ENCODE data around the gene DYNLL2. TPM values are rescaled to one million over a fixed set of nuclear protein-coding genes. Genes with fewer than 3 reads are reported as not detected.
"Not testable (repeated sequence)": the region's sequence is repeated elsewhere in the genome, so short reads cannot be mapped to it uniquely, and the experiment has no call there.

Gene DYNLL2
- total RNA-seq, 1 experiment from 2014 or later, result 29.1 TPM

- H3K27me3 ChIP-seq (replicated peaks; ENCODE audit: insufficient read depth, low read depth, low read length, poor library complexity), result peaks cover 4% of the 10 kb centered on the region
- H3K9me3 ChIP-seq (ENCODE audit: low read depth, low read length, poor library complexity, severe bottlenecking), result no peaks in the 10 kb centered on the region
- intact Hi-C loops (cut with micrococcal nuclease; ENCODE audit: unreplicated experiment), result no loop called here
- BruUV-seq (replicated peaks), result no TSS peak
- no peak overlapping the region for H3K4me3 ChIP-seq (ENCODE audit: low read depth, low read length, poor library complexity, severe bottlenecking)
- H3K4me1 ChIP-seq (ENCODE audit: insufficient read depth, low read length, poor library complexity, severe bottlenecking), result no peaks in the 10 kb centered on the region
- DNase-seq (ENCODE audit: low spot score), result no peak
- H3K36me3 ChIP-seq (ENCODE audit: insufficient read depth, low read length, poor library complexity, severe bottlenecking), result no peaks in the 10 kb centered on the region
- CTCF ChIA-PET, result no interaction called here
- TF ChIP-seq CTCF (conservative IDR thresholded peaks at IDR 0.05; ENCODE audit: low read depth, low read length) (no peak), EZH2 (IDR thresholded peaks at IDR 0.05; ENCODE audit: borderline replicate concordance, low read depth, low read length, poor library complexity, severe bottlenecking) (no peak)
- POLR2A ChIA-PET (ENCODE audit: low non-redundant PET), result no interaction called here
- no peak overlapping the region for H3K27ac ChIP-seq (ENCODE audit: low read depth, low read length, poor library complexity, severe bottlenecking)
Observed at GRCh38 chr17:58065238-58065637, 18.0 kb upstream of the DYNLL2 start.

GRCh38 chr17:58066401-58066800, 16.8 kb upstream of the DYNLL2 start:
- Histone ChIP-seq H3K9me3 (ENCODE audit: low read depth, low read length, poor library complexity, severe bottlenecking) (no peaks in the 10 kb centered on the region), H3K4me1 (ENCODE audit: insufficient read depth, low read length, poor library complexity, severe bottlenecking) (no peaks in the 10 kb centered on the region), H3K27ac (ENCODE audit: low read depth, low read length, poor library complexity, severe bottlenecking) (no peak overlapping the region), H3K27me3 (replicated peaks; ENCODE audit: insufficient read depth, low read depth, low read length, poor library complexity) (peaks cover 15% of the 10 kb centered on the region), H3K4me3 (ENCODE audit: low read depth, low read length, poor library complexity, severe bottlenecking) (no peak overlapping the region), H3K36me3 (ENCODE audit: insufficient read depth, low read length, poor library complexity, severe bottlenecking) (no peaks in the 10 kb centered on the region)
- no peak for TF ChIP-seq EZH2 (IDR thresholded peaks at IDR 0.05; ENCODE audit: borderline replicate concordance, low read depth, low read length, poor library complexity, severe bottlenecking)
- no peak for TF ChIP-seq CTCF (conservative IDR thresholded peaks at IDR 0.05; ENCODE audit: low read depth, low read length)
- intact Hi-C loops (cut with micrococcal nuclease; ENCODE audit: unreplicated experiment), result no loop called here
- no TSS peak for BruUV-seq (replicated peaks)
- no peak for DNase-seq (ENCODE audit: low spot score)
- ChIA-PET POLR2A (ENCODE audit: low non-redundant PET) (no interaction called here), CTCF (no interaction called here)

- Histone ChIP-seq H3K36me3 (ENCODE audit: insufficient read depth, low read length, poor library complexity, severe bottlenecking) (no peaks in the 10 kb centered on the region), H3K4me1 (ENCODE audit: insufficient read depth, low read length, poor library complexity, severe bottlenecking) (no peaks in the 10 kb centered on the region), H3K9me3 (ENCODE audit: low read depth, low read length, poor library complexity, severe bottlenecking) (no peaks in the 10 kb centered on the region), H3K4me3 (ENCODE audit: low read depth, low read length, poor library complexity, severe bottlenecking) (no peak overlapping the region), H3K27ac (ENCODE audit: low read depth, low read length, poor library complexity, severe bottlenecking) (no peak overlapping the region), H3K27me3 (replicated peaks; ENCODE audit: insufficient read depth, low read depth, low read length, poor library complexity) (peaks cover 45% of the 10 kb centered on the region)
- ChIA-PET CTCF (no interaction called here), POLR2A (ENCODE audit: low non-redundant PET) (no interaction called here)
- no peak for DNase-seq (ENCODE audit: low spot score)
- TF ChIP-seq EZH2 (IDR thresholded peaks at IDR 0.05; ENCODE audit: borderline replicate concordance, low read depth, low read length, poor library complexity, severe bottlenecking), result no peak
- no peak for TF ChIP-seq CTCF (conservative IDR thresholded peaks at IDR 0.05; ENCODE audit: low read depth, low read length)
- no TSS peak for BruUV-seq (replicated peaks)
- intact Hi-C loops (cut with micrococcal nuclease; ENCODE audit: unreplicated experiment), result no loop called here
Observed at GRCh38 chr17:58072862-58073261, 10.4 kb upstream of the DYNLL2 start.

- CTCF ChIA-PET; H3K27ac ChIP-seq (ENCODE audit: low read depth, low read length, poor library complexity, severe bottlenecking); H3K4me3 ChIP-seq (ENCODE audit: low read depth, low read length, poor library complexity, severe bottlenecking); DNase-seq (ENCODE audit: low spot score); BruUV-seq (replicated peaks); H3K9me3 ChIP-seq (ENCODE audit: low read depth, low read length, poor library complexity, severe bottlenecking); POLR2A ChIA-PET (ENCODE audit: low non-redundant PET); intact Hi-C loops (cut with micrococcal nuclease; ENCODE audit: unreplicated experiment); H3K4me1 ChIP-seq (ENCODE audit: insufficient read depth, low read length, poor library complexity, severe bottlenecking); H3K36me3 ChIP-seq (ENCODE audit: insufficient read depth, low read length, poor library complexity, severe bottlenecking): not testable (repeated sequence)
- H3K27me3 ChIP-seq (replicated peaks; ENCODE audit: insufficient read depth, low read depth, low read length, poor library complexity), result peaks cover 49% of the 10 kb centered on the region
Observed at GRCh38 chr17:58073266-58073665, 10.0 kb upstream of the DYNLL2 start.

GRCh38 chr17:58074406-58074805, 8.8 kb upstream of the DYNLL2 start:
- H3K27ac ChIP-seq (ENCODE audit: low read depth, low read length, poor library complexity, severe bottlenecking); H3K4me1 ChIP-seq (ENCODE audit: insufficient read depth, low read length, poor library complexity, severe bottlenecking); POLR2A ChIA-PET (ENCODE audit: low non-redundant PET); DNase-seq (ENCODE audit: low spot score); CTCF ChIA-PET; BruUV-seq (replicated peaks); H3K36me3 ChIP-seq (ENCODE audit: insufficient read depth, low read length, poor library complexity, severe bottlenecking); intact Hi-C loops (cut with micrococcal nuclease; ENCODE audit: unreplicated experiment); H3K4me3 ChIP-seq (ENCODE audit: low read depth, low read length, poor library complexity, severe bottlenecking); H3K9me3 ChIP-seq (ENCODE audit: low read depth, low read length, poor library complexity, severe bottlenecking): not testable (repeated sequence)
- peaks cover 60% of the 10 kb centered on the region for H3K27me3 ChIP-seq (replicated peaks; ENCODE audit: insufficient read depth, low read depth, low read length, poor library complexity)
